Activated CD4-positive, CD25-positive, alpha-beta regulatory T cell treated with anti-CD3 and anti-CD28 coated beads, Interleukin-2, amount 50 U/mL, for 24 hours (primary cell): ENCODE measurements around the gene TAOK3.
A peak's percentile ranks its signal among the peaks of the same experiment; 100 is the strongest.
"Not testable (repeated sequence)": the region's sequence is repeated elsewhere in the genome, so short reads cannot be mapped to it uniquely, and the experiment has no call there.

Experiments used
- ATAC-seq, 2 donors: fragments of 150-1000 bp; cut with Tn5 transposase; one replicate each; pipeline ENCODE4 v1.10.0; 2021; ENCODE audit warnings: mild to moderate bottlenecking in 1 of 2, moderate library complexity in 1 of 2

TAOK3 gene

DNA sequence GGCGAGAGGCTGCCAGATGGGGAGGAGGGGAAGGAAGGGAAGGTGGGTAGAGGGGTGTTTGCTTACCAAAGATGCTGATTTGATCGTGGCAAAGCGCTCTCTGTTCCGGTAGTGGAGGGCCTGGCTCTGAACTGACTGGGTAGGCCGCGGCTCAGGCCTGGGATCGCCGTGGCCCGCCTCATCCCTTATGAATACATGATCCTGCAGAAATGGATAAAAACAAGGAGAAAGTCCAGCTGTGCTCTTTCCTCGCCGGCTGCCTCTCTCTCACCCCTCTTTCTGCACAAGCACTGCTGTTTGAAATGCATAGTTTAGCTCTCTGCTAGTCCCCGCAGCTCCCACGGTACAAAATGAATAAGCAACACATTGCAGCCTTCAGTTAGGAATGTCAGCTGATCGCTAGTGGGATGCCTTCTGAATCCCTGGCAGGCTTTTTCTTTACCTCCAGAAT is 182.9 kb downstream of the TAOK3 start:
- no peak for ATAC-seq

GRCh38 chr12:118188690-118189371 is 183.9 kb downstream of the TAOK3 start:
- no peak for ATAC-seq

DNA sequence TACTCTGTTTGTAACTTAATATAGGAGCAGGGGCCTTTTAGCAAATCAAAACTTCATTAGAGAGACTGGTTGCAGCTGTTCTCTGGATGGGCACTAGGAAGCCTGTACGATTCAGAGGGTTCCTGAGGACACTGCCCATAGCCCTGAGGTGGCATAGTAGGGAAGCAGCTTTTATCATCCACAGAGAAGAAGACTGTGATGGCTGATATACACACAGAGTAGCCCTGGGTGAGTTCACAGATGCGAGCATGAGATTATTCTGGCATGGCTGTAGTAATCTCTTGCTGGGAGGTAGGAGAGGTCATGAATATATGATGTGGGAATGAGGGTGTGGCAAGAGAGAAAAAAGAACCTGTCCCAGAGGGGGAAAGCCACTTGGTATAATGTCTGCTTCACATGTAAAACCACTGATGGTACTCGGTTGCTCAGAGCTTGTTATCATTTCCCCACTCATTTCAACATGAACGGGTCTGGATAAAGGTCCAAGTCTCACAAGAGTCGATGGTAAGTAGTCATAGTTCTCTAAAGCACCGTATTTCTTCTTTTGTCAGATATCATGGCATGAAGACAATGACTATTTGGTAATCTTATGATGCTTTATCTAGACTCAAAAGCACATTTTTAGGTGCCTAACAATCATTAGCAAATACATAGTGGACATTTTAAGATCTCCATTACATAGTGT is 184.8 kb downstream of the TAOK3 start:
- ATAC-seq: no peak

- ATAC-seq: no peak
Measured at GRCh38 chr12:118185602-118186397, 186.9 kb downstream of the TAOK3 start.

- no peak for ATAC-seq
Measured at GRCh38 chr12:118183711-118184110, 189.0 kb downstream of the TAOK3 start.

GRCh38 chr12:118183155-118183554 is 189.6 kb downstream of the TAOK3 start:
- no peak for ATAC-seq

DNA sequence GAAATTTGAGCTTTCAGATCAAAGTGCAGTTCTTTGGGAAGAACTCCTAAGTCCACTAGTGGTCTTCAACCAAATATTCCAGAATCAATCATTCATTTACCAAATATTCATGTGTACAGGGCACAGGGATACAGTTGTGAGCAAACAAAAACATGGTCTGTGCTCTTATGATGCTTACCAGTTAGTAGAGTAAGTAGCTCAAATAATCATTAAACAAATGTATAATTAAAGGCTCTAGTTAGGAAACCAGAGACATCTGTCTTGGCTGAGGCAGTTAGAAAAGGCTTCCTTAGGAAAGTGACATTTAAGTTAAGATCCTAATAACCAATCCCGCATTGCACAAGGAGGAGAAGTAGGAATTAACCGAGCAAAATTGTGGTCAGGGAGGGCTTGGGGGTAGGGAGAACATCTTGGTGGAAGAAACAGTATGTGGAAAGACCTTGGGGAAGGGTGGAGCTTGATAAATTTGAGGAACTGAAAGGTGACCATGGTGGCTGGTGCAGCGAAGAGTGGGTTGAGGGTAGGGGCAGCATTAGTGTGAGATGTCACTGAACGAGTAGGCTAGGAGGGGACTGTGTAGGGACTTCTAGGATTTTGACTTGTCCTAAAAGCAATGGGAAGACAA is 196.8 kb downstream of the TAOK3 start:
- no peak for ATAC-seq

GRCh38 chr12:118166946-118167345 is 205.8 kb downstream of the TAOK3 start:
- peak; percentile 95 to 97 for ATAC-seq

DNA sequence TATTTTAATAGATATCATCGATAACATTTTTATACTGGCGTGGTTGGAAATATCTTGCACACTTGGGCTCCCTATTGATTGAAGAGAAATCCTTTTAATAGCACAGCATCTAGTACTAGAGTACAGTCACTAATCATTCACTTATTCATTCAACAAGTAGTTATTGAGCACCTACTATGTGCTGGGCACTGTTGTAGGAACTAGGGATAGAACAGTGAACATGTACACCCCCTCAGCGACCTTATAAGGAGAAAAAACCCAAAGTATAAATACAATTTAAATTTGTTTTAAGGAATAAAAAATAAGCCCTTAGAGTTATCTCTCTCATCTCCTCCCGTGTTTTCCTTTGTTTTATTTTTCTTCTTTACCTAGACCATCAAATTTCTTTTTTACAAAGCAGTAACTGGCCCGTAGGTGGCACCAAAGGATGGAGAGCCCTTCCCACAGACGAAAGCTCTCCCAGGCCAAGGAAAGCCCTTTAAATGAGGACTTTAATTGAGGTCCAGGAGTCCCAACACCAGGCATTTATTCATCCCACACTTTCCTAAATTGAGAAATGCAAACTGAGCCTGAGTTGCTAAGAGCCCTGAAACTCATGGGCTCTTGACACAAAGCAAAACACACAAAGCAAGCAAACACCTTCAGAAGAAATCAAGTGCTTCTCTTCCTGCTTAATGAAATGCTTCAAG is 207.8 kb downstream of the TAOK3 start:
- no peak for ATAC-seq

DNA sequence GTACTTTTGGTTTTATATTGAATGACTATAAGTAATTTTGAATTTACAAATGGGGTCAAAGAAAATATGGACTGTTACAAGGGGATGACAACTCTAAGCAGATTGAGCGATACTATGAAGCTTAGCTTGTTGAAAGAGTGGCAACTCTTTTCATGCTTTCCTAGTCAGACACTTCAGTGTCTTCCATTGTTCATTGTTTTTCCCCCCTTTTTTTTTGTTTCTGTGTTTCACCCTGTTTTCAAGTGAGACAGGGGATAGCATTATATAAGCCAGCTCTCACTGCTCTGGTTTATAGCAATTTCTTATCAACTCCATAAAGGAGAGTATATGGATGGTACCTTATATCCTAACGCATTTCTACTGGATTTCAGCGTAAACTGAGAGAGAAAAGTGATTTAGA is 212.2 kb downstream of the TAOK3 start:
- ATAC-seq: no peak

DNA sequence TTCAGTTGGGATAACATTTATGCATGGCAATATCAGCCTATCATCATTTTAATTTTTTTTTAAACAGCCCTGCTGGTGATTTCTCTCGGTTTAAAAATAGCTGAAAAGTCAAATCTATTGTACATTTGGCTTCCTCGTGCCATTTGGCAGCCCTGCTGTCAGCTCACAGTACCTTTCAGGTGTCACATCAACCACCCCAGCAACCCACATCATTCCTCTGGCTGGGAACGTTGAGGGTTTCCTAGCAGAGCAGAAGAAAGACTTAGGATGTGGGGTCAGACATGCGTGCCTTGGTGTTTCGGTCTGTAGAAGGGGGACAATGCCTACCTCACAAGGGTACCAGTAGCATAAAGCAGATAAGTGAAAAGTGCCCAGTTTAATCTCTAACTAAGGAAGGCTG is 221.0 kb downstream of the TAOK3 start:
- no peak for ATAC-seq

DNA sequence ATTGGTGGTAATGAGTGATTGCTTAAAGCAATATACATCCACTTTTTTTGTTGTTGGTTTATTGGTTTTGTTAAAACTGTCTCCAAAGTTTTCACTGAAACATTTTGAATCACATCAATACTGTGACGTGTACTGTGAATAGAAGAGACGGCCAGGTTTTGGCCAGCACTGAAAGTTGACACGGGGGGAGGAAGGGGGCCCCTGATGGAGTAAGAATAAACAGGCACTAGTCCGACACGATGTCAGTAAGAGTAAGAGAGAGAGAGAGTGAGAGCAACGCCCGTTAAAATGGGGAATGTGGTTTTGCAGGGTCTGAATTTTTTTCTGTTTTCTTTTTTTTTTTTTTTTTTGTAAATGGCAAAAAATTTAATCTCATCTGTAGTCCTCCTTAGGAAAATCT is 222.1 kb downstream of the TAOK3 start:
- no peak for ATAC-seq

DNA sequence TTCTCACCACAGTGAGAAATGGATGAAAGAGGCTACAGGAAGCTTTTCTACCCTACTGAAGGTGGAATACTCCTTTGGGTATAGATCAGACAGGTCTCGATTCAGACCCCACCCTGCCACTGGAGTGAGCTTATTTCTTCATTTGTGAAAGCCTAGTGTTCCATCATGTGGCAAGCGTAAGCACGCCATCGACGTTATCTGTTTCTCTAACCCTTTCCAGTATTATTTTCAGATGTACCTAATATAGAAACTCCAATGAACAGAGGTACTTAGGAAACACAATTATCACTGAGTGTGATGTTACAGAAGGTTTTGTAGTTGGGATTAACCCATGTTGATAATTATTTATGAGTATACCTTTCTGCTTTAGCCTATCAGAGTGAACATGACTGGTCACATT is 224.4 kb downstream of the TAOK3 start:
- ATAC-seq: no peak

- ATAC-seq: no peak
Measured at GRCh38 chr12:118145798-118146156, 226.9 kb downstream of the TAOK3 start.

- ATAC-seq: no peak
Measured at GRCh38 chr12:118145113-118145797, 227.5 kb downstream of the TAOK3 start.

DNA sequence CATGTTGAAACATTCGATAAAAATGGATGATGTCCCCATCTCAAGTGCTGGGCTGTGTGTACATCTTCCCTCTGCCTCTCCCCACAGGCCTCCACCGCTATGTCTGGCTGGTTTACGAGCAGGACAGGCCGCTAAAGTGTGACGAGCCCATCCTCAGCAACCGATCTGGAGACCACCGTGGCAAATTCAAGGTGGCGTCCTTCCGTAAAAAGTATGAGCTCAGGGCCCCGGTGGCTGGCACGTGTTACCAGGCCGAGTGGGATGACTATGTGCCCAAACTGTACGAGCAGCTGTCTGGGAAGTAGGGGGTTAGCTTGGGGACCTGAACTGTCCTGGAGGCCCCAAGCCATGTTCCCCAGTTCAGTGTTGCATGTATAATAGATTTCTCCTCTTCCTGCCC is 228.2 kb downstream of the TAOK3 start:
- ATAC-seq: no peak

DNA sequence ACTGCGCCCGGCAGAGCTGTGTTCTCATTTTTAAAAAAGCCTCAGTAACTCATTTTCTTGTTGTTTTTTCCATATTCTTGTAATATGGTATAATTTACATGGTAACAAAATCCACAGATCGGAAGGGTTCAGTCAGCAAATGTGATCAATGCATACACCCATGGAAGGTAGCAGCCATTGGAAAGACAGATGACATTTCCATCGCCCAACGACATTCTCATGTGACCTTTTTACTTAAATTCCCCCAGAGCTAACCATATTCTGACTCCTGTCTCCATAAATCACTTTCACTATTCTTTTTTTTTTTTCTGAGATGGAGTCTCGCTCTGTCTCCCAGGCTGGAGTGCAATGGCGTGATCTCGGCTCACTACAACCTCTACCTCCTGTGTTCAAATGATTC is 231.9 kb downstream of the TAOK3 start:
- ATAC-seq: no peak

GRCh38 chr12:118137148-118137678 is 235.5 kb downstream of the TAOK3 start:
- ATAC-seq: no peak

DNA sequence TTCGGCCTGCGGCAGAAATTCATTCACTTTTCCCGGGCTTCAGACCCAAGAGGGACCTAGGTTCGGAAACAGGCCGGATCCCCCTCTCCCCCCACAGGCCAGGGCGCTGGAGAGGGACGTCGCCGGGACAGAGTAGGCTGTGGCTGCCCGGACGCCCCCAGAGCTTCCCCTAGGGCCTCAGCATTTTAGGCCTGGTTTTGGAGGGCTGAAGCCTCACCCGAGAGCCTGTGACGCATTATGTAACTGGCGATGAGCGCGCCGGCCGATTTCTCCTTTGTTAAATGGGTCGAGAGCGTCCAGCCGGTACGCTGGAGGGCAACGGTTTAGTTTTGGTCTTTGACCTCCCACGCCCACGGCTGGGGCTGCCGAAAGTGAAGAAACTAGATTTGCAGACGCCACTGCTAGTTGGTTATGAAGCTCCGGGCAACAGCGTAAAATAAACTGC is 236.1 kb downstream of the TAOK3 start:
- peak in 1 of 2 donors; percentile 40 for ATAC-seq

DNA sequence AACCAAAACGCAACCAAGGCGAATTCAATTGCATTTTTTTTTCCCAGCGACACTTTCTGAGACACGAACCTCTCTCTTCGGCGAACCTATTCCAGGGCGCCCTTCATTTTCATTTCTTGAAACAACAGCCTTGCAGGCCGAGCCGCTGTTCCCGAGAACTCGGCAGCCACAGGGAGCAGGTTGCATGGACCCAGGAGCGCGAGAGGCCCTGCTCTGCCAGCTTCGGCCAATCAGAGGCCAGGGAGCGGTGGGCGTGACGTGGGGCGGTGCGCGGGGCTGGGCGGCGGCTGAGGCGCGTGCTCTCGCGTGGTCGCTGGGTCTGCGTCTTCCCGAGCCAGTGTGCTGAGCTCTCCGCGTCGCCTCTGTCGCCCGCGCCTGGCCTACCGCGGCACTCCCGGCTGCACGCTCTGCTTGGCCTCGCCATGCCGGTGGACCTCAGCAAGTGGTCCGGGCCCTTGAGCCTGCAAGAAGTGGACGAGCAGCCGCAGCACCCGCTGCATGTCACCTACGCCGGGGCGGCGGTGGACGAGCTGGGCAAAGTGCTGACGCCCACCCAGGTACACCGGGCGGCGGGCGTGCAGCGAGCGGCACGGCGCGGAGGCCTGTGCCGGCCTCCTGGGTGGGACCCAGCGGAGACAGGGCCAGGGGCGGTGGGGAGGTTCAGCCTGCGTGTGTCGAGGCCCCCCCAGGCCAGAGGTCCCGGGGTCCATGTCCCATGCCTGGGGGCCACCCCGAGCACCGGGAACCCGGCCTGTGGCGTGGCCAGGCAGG is 236.7 kb downstream of the TAOK3 start, which contains the start of gene PEBP1:
Gene PEBP1 (plus strand): TSS at position 337 of the 771 bp plus-strand sequence. CDS start 86 bp downstream, at position 423.
- ATAC-seq: peak; percentile 100

DNA sequence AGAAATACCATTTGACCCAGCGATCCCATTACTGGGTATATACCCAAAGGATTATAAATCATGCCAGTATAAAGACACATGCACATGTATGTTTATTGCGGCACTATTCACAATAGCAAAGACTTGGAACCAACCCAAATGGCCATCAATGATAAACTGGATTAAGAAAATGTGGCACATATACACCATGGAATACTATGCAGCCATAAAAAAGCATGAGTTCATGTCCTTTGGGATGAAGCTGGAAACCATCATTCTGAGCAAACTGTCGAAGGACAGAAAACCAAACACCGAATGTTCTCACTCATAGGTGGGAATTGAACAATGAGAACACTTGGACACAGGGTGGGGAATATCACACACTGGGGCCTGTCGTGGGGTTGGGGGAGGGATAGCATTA is 243.3 kb downstream of the TAOK3 start:
- not testable (repeated sequence) for ATAC-seq
